OCI-LY1 (cell line): ENCODE measurements around the gene NOS1.

Experiments used
- H2AFZ ChIP-seq: fragments of 200-600 bp; sonication (generic), shearing (Covaris generic); 2 replicates; pipeline ENCODE4 v1.6.0; 2014; ENCODE audit warnings: antibody characterized with exemption, mild to moderate bottlenecking, low read length
- H3F3A ChIP-seq: fragments of 200-600 bp; sonication (generic), shearing (Covaris generic); 2 replicates; pipeline ENCODE4 v1.6.0; 2014; ENCODE audit warnings: mild to moderate bottlenecking, antibody characterized with exemption, low read length, moderate library complexity; ENCODE audit not compliant: insufficient read depth
- H3K27ac ChIP-seq: fragments of 200-600 bp; sonication (generic); 2 replicates; pipeline ENCODE4 v1.5.1; 2014; ENCODE audit warnings: low read length, mixed run types, mild to moderate bottlenecking, low read depth; ENCODE audit not compliant: poor library complexity, severe bottlenecking
- H3K27me3 ChIP-seq: fragments of 200-600 bp; sonication (generic); 2 replicates; pipeline ENCODE4 v1.6.0; 2014; ENCODE audit warnings: antibody characterized with exemption, mild to moderate bottlenecking, low read length, moderate library complexity; ENCODE audit not compliant: insufficient read depth
- H3K36me3 ChIP-seq: fragments of 200-600 bp; sonication (generic); 2 replicates; pipeline ENCODE4 v1.6.1; 2014; ENCODE audit warnings: mild to moderate bottlenecking, antibody characterized with exemption, low read length, moderate library complexity, mixed read lengths; ENCODE audit not compliant: insufficient read depth
- H3K4me1 ChIP-seq: fragments of 200-600 bp; sonication (generic); 2 replicates; pipeline ENCODE4 v1.5.1; 2014; ENCODE audit warnings: mild to moderate bottlenecking, low read length, moderate library complexity; ENCODE audit not compliant: insufficient read depth, severe bottlenecking
- H3K4me2 ChIP-seq: fragments of 200-600 bp; sonication (generic), shearing (Covaris generic); 2 replicates; pipeline ENCODE4 v1.6.1; 2014; ENCODE audit warnings: low read length
- H3K4me3 ChIP-seq: fragments of 200-600 bp; sonication (generic); 2 replicates; pipeline ENCODE4 v1.5.1; 2014; ENCODE audit warnings: low read length, low read depth, mild to moderate bottlenecking, mixed read lengths; ENCODE audit not compliant: poor library complexity, severe bottlenecking
- H3K79me2 ChIP-seq: fragments of 200-600 bp; shearing (Covaris generic); 2 replicates; pipeline ENCODE4 v1.6.1; 2016; ENCODE audit warnings: mixed run types, low read length, mixed read lengths; ENCODE audit not compliant: insufficient read depth
- H3K9ac ChIP-seq: fragments of 200-600 bp; sonication (generic), shearing (Covaris generic); 2 replicates; pipeline ENCODE4 v1.6.1; 2014; ENCODE audit warnings: mild to moderate bottlenecking, low read length, mixed read lengths
- H3K9me2 ChIP-seq: fragments of 200-600 bp; sonication (generic), shearing (Covaris generic); 2 replicates; pipeline ENCODE4 v1.6.1; 2014; ENCODE audit warnings: low read depth, mild to moderate bottlenecking, low read length, mixed read lengths
- H3K9me3 ChIP-seq: fragments of 200-600 bp; shearing (Covaris generic); 2 replicates; pipeline ENCODE4 v1.6.1; 2014; ENCODE audit warnings: low read length, mixed read lengths
- H4K20me1 ChIP-seq: fragments of 200-600 bp; sonication (generic), shearing (Covaris generic); 2 replicates; pipeline ENCODE4 v1.6.0; 2016; ENCODE audit warnings: mild to moderate bottlenecking, low read length; ENCODE audit not compliant: insufficient read depth
- EZH2 ChIP-seq: fragments of 200-600 bp; sonication (generic), shearing (Covaris generic); IDR thresholded peaks from 2 replicates; pipeline ENCODE4 v1.8.0; 2017; ENCODE audit warnings: borderline replicate concordance, mixed run types, mild to moderate bottlenecking, antibody characterized with exemption, low read length, moderate library complexity, mixed read lengths
- TF ChIP-seq, protein P1 (sequence below): fragments of 200-600 bp; sonication (generic), shearing (Covaris generic); IDR thresholded peaks from 2 replicates; pipeline ENCODE4 v1.5.1; 2017; ENCODE audit warnings: mild to moderate bottlenecking, antibody characterized with exemption, low read length, moderate library complexity, mixed read lengths

The NOS1 gene

DNA sequence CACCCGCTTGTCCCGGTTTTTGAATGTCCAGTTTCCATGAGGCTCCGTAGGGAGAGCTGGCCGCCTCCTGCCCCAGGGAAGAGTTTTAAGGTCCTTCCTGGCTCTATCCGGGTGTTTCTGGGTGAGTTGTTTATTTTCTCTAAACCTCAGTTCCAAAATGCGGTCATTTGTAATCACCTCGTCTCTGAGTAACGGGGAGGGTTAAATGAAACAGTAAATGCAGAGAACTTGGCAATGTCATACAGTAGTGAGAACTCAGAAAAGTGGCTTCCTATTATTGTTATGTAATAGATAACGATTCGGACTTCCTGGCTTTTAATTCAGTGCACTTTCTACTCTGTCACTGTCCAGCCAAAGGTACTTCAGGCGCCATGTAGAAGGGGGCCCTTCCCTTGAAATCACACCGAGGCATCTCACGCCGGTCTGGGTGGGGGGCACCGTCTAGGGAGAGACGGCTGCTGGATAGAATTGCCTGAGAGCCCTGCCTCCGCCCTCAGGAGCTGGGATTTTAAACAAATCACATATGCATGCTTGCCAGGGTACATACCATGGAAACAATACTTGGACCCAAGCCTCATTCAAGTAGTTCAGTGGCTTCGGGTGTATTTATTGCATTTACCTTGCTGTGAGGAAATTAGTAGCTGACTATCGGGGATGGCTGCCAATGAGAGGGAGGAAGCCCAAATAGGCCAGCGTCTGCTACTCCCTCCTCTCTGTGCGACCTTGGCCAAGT is 26.4 kb downstream of the NOS1 start:
- Histone ChIP-seq H3K9ac (no peak overlapping the region), H3K27me3 (no peaks in the 10 kb centered on the region), H3K36me3 (no peaks in the 10 kb centered on the region), H3K27ac (no peak overlapping the region), H3K79me2 (no peaks in the 10 kb centered on the region), H3K9me3 (no peaks in the 10 kb centered on the region), H4K20me1 (no peaks in the 10 kb centered on the region), H2AFZ (no peak overlapping the region), H3K4me3 (no peak overlapping the region), H3K4me2 (no peak overlapping the region), H3K4me1 (no peaks in the 10 kb centered on the region), H3F3A (no peaks in the 10 kb centered on the region), H3K9me2 (no peaks in the 10 kb centered on the region)
- TF ChIP-seq, protein P1, sequence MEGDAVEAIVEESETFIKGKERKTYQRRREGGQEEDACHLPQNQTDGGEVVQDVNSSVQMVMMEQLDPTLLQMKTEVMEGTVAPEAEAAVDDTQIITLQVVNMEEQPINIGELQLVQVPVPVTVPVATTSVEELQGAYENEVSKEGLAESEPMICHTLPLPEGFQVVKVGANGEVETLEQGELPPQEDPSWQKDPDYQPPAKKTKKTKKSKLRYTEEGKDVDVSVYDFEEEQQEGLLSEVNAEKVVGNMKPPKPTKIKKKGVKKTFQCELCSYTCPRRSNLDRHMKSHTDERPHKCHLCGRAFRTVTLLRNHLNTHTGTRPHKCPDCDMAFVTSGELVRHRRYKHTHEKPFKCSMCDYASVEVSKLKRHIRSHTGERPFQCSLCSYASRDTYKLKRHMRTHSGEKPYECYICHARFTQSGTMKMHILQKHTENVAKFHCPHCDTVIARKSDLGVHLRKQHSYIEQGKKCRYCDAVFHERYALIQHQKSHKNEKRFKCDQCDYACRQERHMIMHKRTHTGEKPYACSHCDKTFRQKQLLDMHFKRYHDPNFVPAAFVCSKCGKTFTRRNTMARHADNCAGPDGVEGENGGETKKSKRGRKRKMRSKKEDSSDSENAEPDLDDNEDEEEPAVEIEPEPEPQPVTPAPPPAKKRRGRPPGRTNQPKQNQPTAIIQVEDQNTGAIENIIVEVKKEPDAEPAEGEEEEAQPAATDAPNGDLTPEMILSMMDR: no peak
- TF ChIP-seq EZH2: no peak

GRCh38 chr12:117334051-117334450 is 27.4 kb downstream of the NOS1 start:
- Histone ChIP-seq H3K27ac (no peak overlapping the region), H3K9me2 (no peaks in the 10 kb centered on the region), H3K4me1 (no peaks in the 10 kb centered on the region), H4K20me1 (no peaks in the 10 kb centered on the region), H3F3A (no peaks in the 10 kb centered on the region), H3K27me3 (no peaks in the 10 kb centered on the region), H3K4me2 (no peak overlapping the region), H3K36me3 (no peaks in the 10 kb centered on the region), H3K79me2 (no peaks in the 10 kb centered on the region), H3K9ac (no peak overlapping the region), H3K9me3 (no peaks in the 10 kb centered on the region), H2AFZ (no peak overlapping the region), H3K4me3 (no peak overlapping the region)
- TF ChIP-seq EZH2: no peak
- TF ChIP-seq, protein P1: no peak

- Histone ChIP-seq H3K27ac (no peak overlapping the region), H3F3A (no peaks in the 10 kb centered on the region), H3K4me2 (no peak overlapping the region), H2AFZ (no peak overlapping the region), H3K9me2 (no peaks in the 10 kb centered on the region), H3K9me3 (no peaks in the 10 kb centered on the region), H3K27me3 (no peaks in the 10 kb centered on the region), H3K79me2 (no peaks in the 10 kb centered on the region), H3K9ac (no peak overlapping the region), H3K4me1 (no peaks in the 10 kb centered on the region), H3K36me3 (no peaks in the 10 kb centered on the region), H3K4me3 (no peak overlapping the region), H4K20me1 (no peaks in the 10 kb centered on the region)
- no peak for TF ChIP-seq EZH2
- TF ChIP-seq, protein P1: no peak
Observed at GRCh38 chr12:117333331-117333881, 28.0 kb downstream of the NOS1 start.
